PC-3 (cell line): ENCODE results near the gene TDP2.

Experiments used
- EZH2 ChIP-seq: fragments of 300-600 bp; sonication (generic); IDR thresholded peaks from one replicate; pipeline ENCODE4 v1.6.1; 2017; ENCODE audit warnings: antibody characterized with exemption, mild to moderate bottlenecking, low read length; ENCODE audit not compliant: unreplicated experiment
- EZH2phosphoT487 ChIP-seq: fragments of 300-600 bp; sonication (generic); IDR thresholded peaks from 2 replicates; pipeline ENCODE4 v1.6.1; 2018; ENCODE audit warnings: mild to moderate bottlenecking, antibody characterized with exemption, low read length, borderline replicate concordance
- TF ChIP-seq, protein P1 (sequence below): fragments of 300-600 bp; sonication (generic); conservative IDR thresholded peaks from 2 replicates; pipeline ENCODE4 v1.5.1; 2017; ENCODE audit warnings: antibody characterized with exemption, low read depth, mild to moderate bottlenecking, low read length

DNA sequence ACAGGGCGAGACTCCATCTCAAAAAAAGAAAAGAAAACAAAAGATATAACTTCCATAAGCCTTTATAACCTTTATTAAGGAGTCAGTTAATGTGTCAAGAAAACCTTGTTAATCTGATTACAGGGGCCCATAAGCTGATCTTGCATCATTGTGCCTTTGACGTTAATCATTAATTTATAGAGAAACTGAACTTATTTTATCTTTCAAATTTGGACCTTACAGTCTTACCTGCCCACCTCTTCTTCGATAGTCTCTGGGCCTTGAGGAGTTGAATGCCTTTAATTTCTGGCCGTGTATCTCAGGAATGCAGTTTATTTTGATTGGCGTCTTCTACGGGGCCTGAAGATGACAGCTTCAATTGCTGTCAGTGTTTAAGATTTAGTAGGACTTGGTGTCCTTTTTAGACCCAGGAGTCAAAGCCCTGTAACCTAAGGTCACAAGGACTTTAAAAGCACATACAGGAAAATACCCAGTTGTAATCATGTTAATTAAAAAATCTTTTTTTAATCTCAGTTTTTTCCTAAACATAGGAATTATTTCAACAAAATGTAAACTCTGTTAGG is 6.0 kb upstream of the TDP2 start:
- TF ChIP-seq EZH2phosphoT487: no peak
- TF ChIP-seq, protein P1, sequence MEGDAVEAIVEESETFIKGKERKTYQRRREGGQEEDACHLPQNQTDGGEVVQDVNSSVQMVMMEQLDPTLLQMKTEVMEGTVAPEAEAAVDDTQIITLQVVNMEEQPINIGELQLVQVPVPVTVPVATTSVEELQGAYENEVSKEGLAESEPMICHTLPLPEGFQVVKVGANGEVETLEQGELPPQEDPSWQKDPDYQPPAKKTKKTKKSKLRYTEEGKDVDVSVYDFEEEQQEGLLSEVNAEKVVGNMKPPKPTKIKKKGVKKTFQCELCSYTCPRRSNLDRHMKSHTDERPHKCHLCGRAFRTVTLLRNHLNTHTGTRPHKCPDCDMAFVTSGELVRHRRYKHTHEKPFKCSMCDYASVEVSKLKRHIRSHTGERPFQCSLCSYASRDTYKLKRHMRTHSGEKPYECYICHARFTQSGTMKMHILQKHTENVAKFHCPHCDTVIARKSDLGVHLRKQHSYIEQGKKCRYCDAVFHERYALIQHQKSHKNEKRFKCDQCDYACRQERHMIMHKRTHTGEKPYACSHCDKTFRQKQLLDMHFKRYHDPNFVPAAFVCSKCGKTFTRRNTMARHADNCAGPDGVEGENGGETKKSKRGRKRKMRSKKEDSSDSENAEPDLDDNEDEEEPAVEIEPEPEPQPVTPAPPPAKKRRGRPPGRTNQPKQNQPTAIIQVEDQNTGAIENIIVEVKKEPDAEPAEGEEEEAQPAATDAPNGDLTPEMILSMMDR: no peak
- TF ChIP-seq EZH2: no peak
